GM11168 (cell line): ENCODE data around the gene C1orf210.

ENCODE experiments used
- in situ Hi-C: fragments of 300-500 bp; cut with MboI; formaldehyde crosslinking; loops from one replicate; pipeline ENCODE4 v1.12.0; 2022; ENCODE audit warnings: low sequenced_read_pairs; ENCODE audit not compliant: unreplicated experiment

Gene C1orf210

GRCh38 chr1:43275826-43276620 is 9.4 kb downstream of the C1orf210 start:
- in situ Hi-C loops = no loop called here

- in situ Hi-C loops = no loop called here
These were observed 10.6 kb downstream of the C1orf210 start for GRCh38 chr1:43274804-43275180.

- in situ Hi-C loops = no loop called here
These were observed 11.1 kb downstream of the C1orf210 start for GRCh38 chr1:43274125-43274803.

GRCh38 chr1:43273708-43274107 is 11.7 kb downstream of the C1orf210 start:
- in situ Hi-C loops = no loop called here

- in situ Hi-C loops = no loop called here
These were observed 12.5 kb downstream of the C1orf210 start for GRCh38 chr1:43272576-43273571.

GRCh38 chr1:43272161-43272560 is 13.2 kb downstream of the C1orf210 start:
- in situ Hi-C loops = no loop called here

- in situ Hi-C loops = no loop called here
These were observed 13.9 kb downstream of the C1orf210 start for GRCh38 chr1:43271186-43272118.

- in situ Hi-C loops = no loop called here
These were observed 14.8 kb downstream of the C1orf210 start for GRCh38 chr1:43270421-43271095.

GRCh38 chr1:43269627-43270375 is 15.6 kb downstream of the C1orf210 start, which contains the start of gene TMEM125:
Gene TMEM125 (plus strand): TSS chr1:43269983. CDS start chr1:43272723, 2,740 bp downstream.
- in situ Hi-C loops = no loop called here

- in situ Hi-C loops = no loop called here
These were observed 17.5 kb downstream of the C1orf210 start for GRCh38 chr1:43267818-43268425.

GRCh38 chr1:43267291-43267805 is 18.0 kb downstream of the C1orf210 start:
- in situ Hi-C loops = no loop called here

GRCh38 chr1:43266881-43267280 is 18.5 kb downstream of the C1orf210 start:
- in situ Hi-C loops = no loop called here

- in situ Hi-C loops = no loop called here
These were observed 19.9 kb downstream of the C1orf210 start for GRCh38 chr1:43265431-43265830.

GRCh38 chr1:43258370-43258769 is 27.0 kb downstream of the C1orf210 start:
- in situ Hi-C loops = no loop called here

- in situ Hi-C loops = no loop called here
These were observed 28.5 kb downstream of the C1orf210 start for GRCh38 chr1:43256675-43257570.

- in situ Hi-C loops = no loop called here
These were observed 29.8 kb downstream of the C1orf210 start for GRCh38 chr1:43255438-43256210.
